H9 (cell line): Measurements from ENCODE around the gene TBC1D7. TPM values are rescaled to one million over a fixed set of nuclear protein-coding genes. Genes with fewer than 3 reads are reported as not detected.

ENCODE experiments used
- DNase-seq: peaks from one replicate; pipeline ENCODE4 v3.0.0-alpha.2; 2017
- H2AFZ ChIP-seq: one replicate; pipeline ENCODE4 v1.6.1; 2013; ENCODE audit warnings: mild to moderate bottlenecking, low read length, control low read depth, moderate library complexity
- H2AK5ac ChIP-seq: 2 replicates; pipeline ENCODE4 v1.6.1; 2013; ENCODE audit warnings: low read length, control low read depth, mixed read lengths; ENCODE audit not compliant: insufficient read length
- H2BK120ac ChIP-seq: one replicate; pipeline ENCODE4 v1.6.1; 2013; ENCODE audit warnings: low read depth, mild to moderate bottlenecking, low read length, control low read depth, inconsistent platforms; ENCODE audit not compliant: poor library complexity, severe bottlenecking
- H2BK12ac ChIP-seq: 2 replicates; pipeline ENCODE4 v1.6.1; 2013; ENCODE audit warnings: low read length, control low read depth, mixed read lengths, low read depth; ENCODE audit not compliant: insufficient read length
- H2BK15ac ChIP-seq: 2 replicates; pipeline ENCODE4 v1.6.1; 2013; ENCODE audit warnings: low read depth, low read length, control low read depth
- H2BK20ac ChIP-seq: one replicate; pipeline ENCODE4 v1.6.1; 2013; ENCODE audit warnings: low read depth, mild to moderate bottlenecking, low read length, control low read depth, inconsistent platforms; ENCODE audit not compliant: poor library complexity, severe bottlenecking
- H2BK5ac ChIP-seq: 2 replicates; pipeline ENCODE4 v1.6.1; 2013; ENCODE audit warnings: low read length, control low read depth, mixed read lengths; ENCODE audit not compliant: insufficient read length
- H3K14ac ChIP-seq: 2 replicates; pipeline ENCODE4 v1.6.1; 2013; ENCODE audit warnings: low read length, control low read depth; ENCODE audit not compliant: insufficient read depth
- H3K18ac ChIP-seq: 2 replicates; pipeline ENCODE4 v1.6.1; 2013; ENCODE audit warnings: low read depth, mild to moderate bottlenecking, mixed read lengths, low read length, control low read depth; ENCODE audit not compliant: insufficient read length
- H3K23ac ChIP-seq: 2 replicates; pipeline ENCODE4 v1.6.1; 2013; ENCODE audit warnings: low read length, control low read depth, mixed read lengths, low read depth; ENCODE audit not compliant: insufficient read length
- H3K23me2 ChIP-seq: 2 replicates; pipeline ENCODE4 v1.6.1; 2013; ENCODE audit warnings: low read depth, mild to moderate bottlenecking, mixed read lengths, low read length, control low read depth; ENCODE audit not compliant: insufficient read length, poor library complexity, severe bottlenecking
- H3K27ac ChIP-seq: 2 replicates; pipeline ENCODE4 v1.5.1; 2013; ENCODE audit warnings: low read length, control low read depth, mixed read lengths, low read depth; ENCODE audit not compliant: insufficient read length
- H3K27me3 ChIP-seq: 2 replicates; pipeline ENCODE4 v1.6.1; 2013; ENCODE audit warnings: low read length, control low read depth, inconsistent platforms; ENCODE audit not compliant: insufficient read depth
- H3K4ac ChIP-seq: 2 replicates; pipeline ENCODE4 v1.6.1; 2013; ENCODE audit warnings: low read depth, mild to moderate bottlenecking, control low read depth, inconsistent platforms, low read length, moderate library complexity
- H3K4me1 ChIP-seq: 2 replicates; pipeline ENCODE4 v1.6.1; 2013; ENCODE audit warnings: low read length, control low read depth, inconsistent platforms; ENCODE audit not compliant: insufficient read depth
- H3K4me2 ChIP-seq: 2 replicates; pipeline ENCODE4 v1.6.1; 2013; ENCODE audit warnings: low read length, control low read depth, mixed read lengths; ENCODE audit not compliant: insufficient read length, insufficient read depth
- H3K56ac ChIP-seq: 2 replicates; pipeline ENCODE4 v1.6.1; 2013; ENCODE audit warnings: low read depth, mild to moderate bottlenecking, mixed read lengths, low read length, control low read depth; ENCODE audit not compliant: insufficient read length
- H3K79me1 ChIP-seq: 2 replicates; pipeline ENCODE4 v1.6.1; 2013; ENCODE audit warnings: low read depth, mild to moderate bottlenecking, moderate library complexity, low read length, control low read depth, inconsistent platforms; ENCODE audit not compliant: insufficient read depth, poor library complexity, severe bottlenecking
- H3K79me2 ChIP-seq: 2 replicates; pipeline ENCODE4 v1.6.1; 2013; ENCODE audit warnings: low read length, control low read depth, inconsistent platforms; ENCODE audit not compliant: insufficient read depth
- H3K9ac ChIP-seq: 2 replicates; pipeline ENCODE4 v1.6.1; 2013; ENCODE audit warnings: low read length, control low read depth, mixed read lengths; ENCODE audit not compliant: insufficient read length; ENCODE audit errors: extremely low read depth
- H3K9me3 ChIP-seq: one replicate; pipeline ENCODE4 v1.6.1; 2013; ENCODE audit warnings: low read depth, low read length, inconsistent platforms; ENCODE audit not compliant: control insufficient read depth
- H3T11ph ChIP-seq: one replicate; pipeline ENCODE4 v1.6.1; 2013; ENCODE audit warnings: mild to moderate bottlenecking, low read length, control low read depth, inconsistent platforms
- H4K20me1 ChIP-seq: one replicate; pipeline ENCODE4 v1.6.1; 2013; ENCODE audit not compliant: control insufficient read depth, insufficient read length, insufficient read depth
- H4K5ac ChIP-seq: 2 replicates; pipeline ENCODE4 v1.6.1; 2013; ENCODE audit warnings: low read depth, mild to moderate bottlenecking, mixed read lengths, low read length, control low read depth; ENCODE audit not compliant: insufficient read length
- H4K8ac ChIP-seq: replicated peaks from 2 replicates; pipeline ENCODE4 v1.6.1; 2013; ENCODE audit warnings: low read length, control low read depth, mixed read lengths, low read depth; ENCODE audit not compliant: insufficient read length
- H4K91ac ChIP-seq: 2 replicates; pipeline ENCODE4 v1.6.1; 2013; ENCODE audit warnings: low read depth, mild to moderate bottlenecking, moderate library complexity, mixed read lengths, low read length, control low read depth; ENCODE audit not compliant: insufficient read length
- H3K27ac Mint-ChIP-seq, 3 experiments: 2 replicates in 2 of 3; 3 replicates in 1 of 3; pipeline ENCODE4 v1.8.0; 2020 to 2021; ENCODE audit warnings: mixed read lengths in 3 of 3, mild to moderate bottlenecking in 1 of 3, moderate library complexity in 1 of 3
- H3K27me3 Mint-ChIP-seq: 2 replicates; pipeline ENCODE4 v1.8.0; 2021; ENCODE audit warnings: low read depth, mild to moderate bottlenecking, moderate library complexity, mixed read lengths
- H3K36me3 Mint-ChIP-seq, 3 experiments: 2 replicates in 2 of 3; 3 replicates in 1 of 3; pipeline ENCODE4 v1.8.0; 2020 to 2021; ENCODE audit warnings: low read depth in 3 of 3, mixed read lengths in 3 of 3; ENCODE audit not compliant: insufficient read depth in 1 of 3
- H3K4me1 Mint-ChIP-seq, 2 experiments: 2 replicates each; pipeline ENCODE4 v1.8.0; 2020; ENCODE audit warnings: mixed read lengths in 2 of 2
- H3K4me3 Mint-ChIP-seq, 2 experiments: 2 replicates in 1 of 2; 3 replicates in 1 of 2; pipeline ENCODE4 v1.8.0; 2020 to 2021; ENCODE audit warnings: mild to moderate bottlenecking in 2 of 2, mixed read lengths in 2 of 2, moderate library complexity in 1 of 2
- H3K9me3 Mint-ChIP-seq, 2 experiments: 2 replicates in 1 of 2; 3 replicates in 1 of 2; pipeline ENCODE4 v1.8.0; 2020; ENCODE audit warnings: mild to moderate bottlenecking in 2 of 2, mixed read lengths in 2 of 2, moderate library complexity in 1 of 2
- WGBS: extraction: QIAGEN DNeasy Blood & Tissue Kit; methylation state at CpG from one replicate; pipeline ENCODE4 v1.1.7; 2013; ENCODE audit warnings: missing lambda C conversion rate, low lambda C conversion rate, mixed read lengths; ENCODE audit not compliant: insufficient read length; ENCODE audit errors: extremely low coverage; 5-methylcytosine and 5-hydroxymethylcytosine counted together
- total RNA-seq: library from RNA; stranded (reverse); gene quantifications from 2 replicates; pipeline ENCODE4 v1.2.1, GENCODE V29; 2021
- TF ChIP-seq, protein P1 (sequence below): fragments of 200-600 bp; sonication (generic); conservative IDR thresholded peaks from 3 replicates; pipeline ENCODE4 v1.8.0; 2021; ENCODE audit warnings: antibody characterized with exemption, mild to moderate bottlenecking

The TBC1D7 gene
- total RNA-seq, 1 experiment from 2014 or later: 33.9 TPM

DNA sequence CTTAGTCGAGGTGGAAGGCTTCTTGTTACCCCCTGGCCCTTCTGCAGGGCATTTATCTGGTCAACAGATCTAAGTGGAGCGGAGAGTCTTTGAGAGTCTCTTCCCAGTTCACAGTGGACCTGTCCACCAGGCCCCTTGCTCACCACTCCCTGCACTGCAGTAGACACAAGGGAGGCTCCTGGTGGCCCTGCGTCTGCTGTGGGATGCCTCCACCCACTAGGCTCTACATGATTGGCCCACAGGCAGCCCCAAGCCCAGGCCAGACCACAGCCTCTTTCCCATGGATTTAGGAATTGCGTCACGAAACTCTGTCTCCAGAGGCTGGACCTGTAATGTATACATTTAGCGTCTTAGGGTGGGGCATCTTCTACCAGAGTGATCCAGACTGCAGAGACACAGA lies 28.4 kb downstream of the TBC1D7 start:
- Histone ChIP-seq H3K4me1 (no peaks in the 10 kb centered on the region), H2AK5ac (no peak overlapping the region), H2BK12ac (no peak overlapping the region), H3K9me3 (no peaks in the 10 kb centered on the region), H3K9ac (no peak overlapping the region), H4K91ac (no peak overlapping the region), H3K14ac (no peak overlapping the region), H2AFZ (no peak overlapping the region), H2BK20ac (no peak overlapping the region), H3K4me2 (no peak overlapping the region), H3K79me2 (no peaks in the 10 kb centered on the region), H3K23ac (no peak overlapping the region), H2BK5ac (no peak overlapping the region), H2BK15ac (no peak overlapping the region), H3K23me2 (no peaks in the 10 kb centered on the region), H4K5ac (no peak overlapping the region), H3K4ac (no peak overlapping the region), H3K56ac (no peak overlapping the region), H3K18ac (no peak overlapping the region), H2BK120ac (no peak overlapping the region), H3K79me1 (no peaks in the 10 kb centered on the region), H4K20me1 (no peaks in the 10 kb centered on the region), H3K27ac (no peak overlapping the region), H3K27me3 (no peaks in the 10 kb centered on the region), H3T11ph (no peak overlapping the region), H4K8ac (no peak overlapping the region)
- peaks cover 18 to 54% (median 52%) of the 10 kb centered on the region in 3 experiments; a peak in 6 of 7 replicates for H3K36me3 Mint-ChIP-seq
- no peak overlapping the region for H3K4me3 Mint-ChIP-seq
- H3K4me1 Mint-ChIP-seq: peaks cover 0 to 3% of the 10 kb centered on the region in 2 experiments; a peak in 1 of 4 replicates
- no peaks in the 10 kb centered on the region for H3K9me3 Mint-ChIP-seq
- H3K27ac Mint-ChIP-seq: no peak overlapping the region; a peak in 1 of 7 replicates
- DNase-seq: no peak
- no CpG with 5 or more reads among the region's 6 CpGs for WGBS
- H3K27me3 Mint-ChIP-seq: no peaks in the 10 kb centered on the region
- TF ChIP-seq, protein P1, sequence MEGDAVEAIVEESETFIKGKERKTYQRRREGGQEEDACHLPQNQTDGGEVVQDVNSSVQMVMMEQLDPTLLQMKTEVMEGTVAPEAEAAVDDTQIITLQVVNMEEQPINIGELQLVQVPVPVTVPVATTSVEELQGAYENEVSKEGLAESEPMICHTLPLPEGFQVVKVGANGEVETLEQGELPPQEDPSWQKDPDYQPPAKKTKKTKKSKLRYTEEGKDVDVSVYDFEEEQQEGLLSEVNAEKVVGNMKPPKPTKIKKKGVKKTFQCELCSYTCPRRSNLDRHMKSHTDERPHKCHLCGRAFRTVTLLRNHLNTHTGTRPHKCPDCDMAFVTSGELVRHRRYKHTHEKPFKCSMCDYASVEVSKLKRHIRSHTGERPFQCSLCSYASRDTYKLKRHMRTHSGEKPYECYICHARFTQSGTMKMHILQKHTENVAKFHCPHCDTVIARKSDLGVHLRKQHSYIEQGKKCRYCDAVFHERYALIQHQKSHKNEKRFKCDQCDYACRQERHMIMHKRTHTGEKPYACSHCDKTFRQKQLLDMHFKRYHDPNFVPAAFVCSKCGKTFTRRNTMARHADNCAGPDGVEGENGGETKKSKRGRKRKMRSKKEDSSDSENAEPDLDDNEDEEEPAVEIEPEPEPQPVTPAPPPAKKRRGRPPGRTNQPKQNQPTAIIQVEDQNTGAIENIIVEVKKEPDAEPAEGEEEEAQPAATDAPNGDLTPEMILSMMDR: no peak
